Spleen (tissue), 7 donors: ENCODE measurements around the gene PRPH2.

ENCODE experiments used
- CTCF ChIP-seq, 11 experiments: fragments of 200-600 bp in 7 of 11; fragments of 450-650 bp in 4 of 11; sonication (generic) in 4 of 11; IDR thresholded peaks in 8 of 11; conservative IDR thresholded peaks in 3 of 11; 1 replicate in 7 of 11; 2 replicates in 4 of 11; pipeline versions ENCODE4 v1.4.0 to v1.8.0; 2016 to 2021; ENCODE audit warnings: antibody characterized with exemption in 11 of 11, inconsistent platforms in 4 of 11, mild to moderate bottlenecking in 1 of 11
- POLR2A ChIP-seq, 3 donors: fragments of 450-650 bp; IDR thresholded peaks; one replicate each; pipeline ENCODE4 v1.5.1; 2017; ENCODE audit warnings: antibody characterized with exemption in 3 of 3, mild to moderate bottlenecking in 1 of 3
- donor health status: DM: no; HTN: no; CAD: no; lungs with moderate emphysema.
- donor health status: DM: no; HTN: no; CAD: no.
- donor health status: DM: no; HTN: no; CAD: no.

DNA sequence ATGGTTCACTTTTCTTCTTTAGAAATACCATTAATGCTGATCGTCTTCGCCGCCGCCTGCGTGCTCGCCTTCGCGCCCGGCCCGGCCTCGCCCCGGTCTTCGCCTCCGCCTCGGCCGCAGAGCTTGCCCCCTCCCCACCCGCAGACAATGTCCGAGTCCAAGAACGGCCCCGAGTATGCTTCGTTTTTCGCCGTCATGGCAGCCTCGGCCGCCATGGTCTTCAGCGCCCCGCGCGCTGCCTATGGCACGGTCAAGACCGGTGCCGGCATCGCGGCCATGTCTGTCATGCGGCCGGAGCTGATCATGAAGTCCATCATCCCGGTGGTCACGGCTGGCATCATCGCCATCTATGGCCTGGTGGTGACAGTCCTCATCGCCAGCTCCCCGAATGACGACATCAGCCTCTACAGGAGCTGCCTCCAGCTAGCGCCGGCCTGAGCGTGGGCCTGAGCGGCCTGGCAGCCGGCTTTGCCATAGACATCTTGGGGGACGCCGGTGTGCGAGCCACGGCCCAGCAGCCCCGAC is 4.8 kb upstream of the PRPH2 start:
- TF ChIP-seq CTCF (IDR thresholded peaks at IDR 0.05 in 8 of 11, conservative IDR thresholded peaks at IDR 0.05 in 3 of 11) (no peak), POLR2A (IDR thresholded peaks at IDR 0.05) (no peak)
